Fibroblast of skin of left quadriceps (primary cell): ENCODE measurements around the gene OSBPL10.
A peak's percentile ranks its signal among the peaks of the same experiment; 100 is the strongest.
"Not testable (repeated sequence)": the region's sequence is repeated elsewhere in the genome, so short reads cannot be mapped to it uniquely, and the experiment has no call there.

ENCODE experiments used
- DNase-seq, 2 experiments: peaks; one replicate each; pipeline ENCODE4 v3.0.0-alpha.2; 2013; ENCODE audit warnings: low read depth in 2 of 2

Gene OSBPL10

GRCh38 chr3:31890742-31891469 lies 90.2 kb downstream of the OSBPL10 start:
- DNase-seq = no peak

- DNase-seq = no peak
Observed at GRCh38 chr3:31890007-31890406, 91.1 kb downstream of the OSBPL10 start.

GRCh38 chr3:31885235-31885634 lies 95.8 kb downstream of the OSBPL10 start:
- no peak for DNase-seq

GRCh38 chr3:31884251-31884650 lies 96.8 kb downstream of the OSBPL10 start:
- DNase-seq = no peak

- DNase-seq = no peak
Observed at GRCh38 chr3:31882895-31883294, 98.2 kb downstream of the OSBPL10 start.

- no peak for DNase-seq
Observed at GRCh38 chr3:31882431-31882830, 98.6 kb downstream of the OSBPL10 start.

GRCh38 chr3:31880482-31881078 lies 100.5 kb downstream of the OSBPL10 start:
- no peak for DNase-seq

GRCh38 chr3:31880020-31880419 lies 101.0 kb downstream of the OSBPL10 start:
- DNase-seq = no peak

GRCh38 chr3:31879365-31879764 lies 101.7 kb downstream of the OSBPL10 start:
- DNase-seq = no peak

GRCh38 chr3:31878231-31878838 lies 102.7 kb downstream of the OSBPL10 start:
- DNase-seq = peak; percentile 57 to 65

- peak; percentile 42 to 49 for DNase-seq
Observed at GRCh38 chr3:31876331-31876730, 104.7 kb downstream of the OSBPL10 start.

- DNase-seq = no peak
Observed at GRCh38 chr3:31875437-31875836, 105.6 kb downstream of the OSBPL10 start.

GRCh38 chr3:31873254-31873820 lies 107.7 kb downstream of the OSBPL10 start:
- DNase-seq = no peak

GRCh38 chr3:31871939-31872507 lies 109.0 kb downstream of the OSBPL10 start:
- DNase-seq = no peak

- DNase-seq = not testable (repeated sequence)
Observed at GRCh38 chr3:31870111-31870510, 111.0 kb downstream of the OSBPL10 start.

GRCh38 chr3:31868236-31868635 lies 112.8 kb downstream of the OSBPL10 start:
- no peak for DNase-seq

- peak; percentile 7 to 10 for DNase-seq
Observed at GRCh38 chr3:31862666-31863279, 118.3 kb downstream of the OSBPL10 start.

- DNase-seq = no peak
Observed at GRCh38 chr3:31861826-31862225, 119.2 kb downstream of the OSBPL10 start.

- DNase-seq = not testable (repeated sequence)
Observed at GRCh38 chr3:31860642-31861041, 120.4 kb downstream of the OSBPL10 start.

- DNase-seq = no peak
Observed at GRCh38 chr3:31859245-31859644, 121.8 kb downstream of the OSBPL10 start.

GRCh38 chr3:31858439-31858838 lies 122.6 kb downstream of the OSBPL10 start:
- DNase-seq = no peak

GRCh38 chr3:31853580-31853979 lies 127.5 kb downstream of the OSBPL10 start:
- no peak for DNase-seq
